B cell (primary cell): ENCODE results near the gene PTCD2. TPM values are rescaled to one million over a fixed set of nuclear protein-coding genes. Genes with fewer than 3 reads are reported as not detected.

ENCODE experiments used
- ATAC-seq: fragments of 200-7000 bp; cut with Tn5 transposase; one replicate; pipeline ENCODE4 v1.10.0; 2021; ENCODE audit warnings: low read depth, mild to moderate bottlenecking, moderate number of reproducible peaks, moderate library complexity
- CTCF ChIA-PET: fragments of 350-600 bp; sonication (Branson Sonifier 250); formaldehyde crosslinking; loops from one replicate; lab custom pipeline; 2021; ENCODE audit warnings: antibody characterized with exemption, inconsistent platforms; lab: Charles Lee
- POLR2A ChIA-PET: fragments of 350-600 bp; sonication (Branson Sonifier 250); formaldehyde crosslinking; loops from one replicate; lab custom pipeline; 2021; ENCODE audit warnings: antibody characterized with exemption; lab: Charles Lee
- DNase-seq: peaks from one replicate; pipeline ENCODE4 v3.0.0; 2013
- H2AFZ ChIP-seq: 2 replicates; pipeline ENCODE4 v1.6.1; 2012; ENCODE audit warnings: mild to moderate bottlenecking, low read depth, low read length; ENCODE audit not compliant: insufficient read depth, poor library complexity, severe bottlenecking
- H3K27ac ChIP-seq, 2 donors: 1 replicate in 1 of 2; 2 replicates in 1 of 2; pipeline ENCODE4 v1.5.1; 2012 to 2013; ENCODE audit warnings: low read length in 2 of 2, mild to moderate bottlenecking in 2 of 2, moderate library complexity in 1 of 2
- H3K27me3 ChIP-seq, 4 experiments: fragments of 200-600 bp in 1 of 4; sonication (generic) in 1 of 4; replicated peaks in 1 of 4; 1 replicate in 2 of 4; 2 replicates in 2 of 4; pipeline versions ENCODE4 v1.6.1 to v1.7.0; 2013 to 2016; ENCODE audit warnings: low read length in 3 of 4, mild to moderate bottlenecking in 2 of 4, mixed read lengths in 1 of 4, moderate library complexity in 1 of 4; ENCODE audit not compliant: insufficient read depth in 4 of 4, control insufficient read depth in 3 of 4; ENCODE audit errors: control extremely low read depth in 1 of 4
- H3K36me3 ChIP-seq, 2 experiments: replicated peaks in 1 of 2; 1 replicate in 1 of 2; 2 replicates in 1 of 2; pipeline versions ENCODE4 v1.6.1 to v1.7.1; 2013; ENCODE audit warnings: low read length in 1 of 2; ENCODE audit not compliant: insufficient read depth in 2 of 2, control insufficient read depth in 1 of 2; ENCODE audit errors: control extremely low read depth in 1 of 2, extremely low read depth in 1 of 2
- H3K4me1 ChIP-seq, 2 donors: fragments of 200-600 bp in 1 of 2; sonication (generic) in 1 of 2; 1 replicate in 1 of 2; 2 replicates in 1 of 2; pipeline versions ENCODE4 v1.5.1 to v1.6.1; 2013 to 2017; ENCODE audit warnings: low read length in 2 of 2; ENCODE audit not compliant: control insufficient read depth in 2 of 2, insufficient read depth in 2 of 2
- H3K4me2 ChIP-seq: replicated peaks from 2 replicates; pipeline ENCODE3; 2012; ENCODE audit warnings: mild to moderate bottlenecking, low read depth, low read length; ENCODE audit not compliant: poor library complexity, severe bottlenecking
- H3K4me3 ChIP-seq, 5 experiments: fragments of 200-600 bp in 1 of 5; sonication (generic) in 1 of 5; 1 replicate in 3 of 5; 2 replicates in 2 of 5; pipeline versions ENCODE4 v1.5.1 to v1.7.0; 2011 to 2016; ENCODE audit warnings: low read length in 4 of 5, mild to moderate bottlenecking in 4 of 5, low read depth in 2 of 5, control low read depth in 1 of 5, moderate library complexity in 1 of 5; ENCODE audit not compliant: insufficient read depth in 1 of 5; ENCODE audit errors: control extremely low read depth in 1 of 5, extremely low read depth in 1 of 5
- H3K79me2 ChIP-seq: fragments of 200-600 bp; sonication (generic); one replicate; pipeline ENCODE4 v1.6.0; 2016; ENCODE audit warnings: low read length; ENCODE audit not compliant: control insufficient read depth, insufficient read depth
- H3K9ac ChIP-seq: fragments of 200-600 bp; sonication (generic); 2 replicates; pipeline ENCODE4 v1.6.1; 2017; ENCODE audit warnings: mild to moderate bottlenecking, low read length, moderate library complexity
- H3K9me3 ChIP-seq, 3 donors: one replicate each; pipeline versions ENCODE4 v1.6.1 to v1.7.1; 2013; ENCODE audit warnings: low read length in 2 of 3; ENCODE audit not compliant: control insufficient read depth in 2 of 3, insufficient read depth in 1 of 3; ENCODE audit errors: control extremely low read depth in 1 of 3
- H4K20me1 ChIP-seq: 2 replicates; pipeline ENCODE4 v1.6.0; 2012; ENCODE audit warnings: mild to moderate bottlenecking, low read length; ENCODE audit not compliant: insufficient read depth, control insufficient read depth, poor library complexity, severe bottlenecking
- H3K27ac Mint-ChIP-seq: one replicate; pipeline ENCODE4 v1.8.0; 2021; ENCODE audit warnings: mixed read lengths
- H3K27me3 Mint-ChIP-seq: one replicate; pipeline ENCODE4 v1.8.0; 2021; ENCODE audit warnings: mixed read lengths
- H3K4me1 Mint-ChIP-seq: one replicate; pipeline ENCODE4 v1.8.0; 2021; ENCODE audit warnings: mixed read lengths
- H3K4me3 Mint-ChIP-seq: one replicate; pipeline ENCODE4 v1.8.0; 2021; ENCODE audit warnings: mixed read lengths
- H3K9me3 Mint-ChIP-seq: one replicate; pipeline ENCODE4 v1.8.0; 2022; ENCODE audit warnings: mixed read lengths; ENCODE audit not compliant: insufficient read depth
- EZH2 ChIP-seq: IDR thresholded peaks from 2 replicates; pipeline ENCODE4 v1.6.1; 2012; ENCODE audit warnings: borderline replicate concordance, low read depth, mild to moderate bottlenecking, moderate library complexity, low read length; ENCODE audit not compliant: insufficient read depth, poor library complexity, severe bottlenecking
- WGBS: methylation state at CpG from one replicate; pipeline ENCODE4 v1.1.5; 2013; ENCODE audit warnings: missing lambda C conversion rate; ENCODE audit not compliant: insufficient coverage; 5-methylcytosine and 5-hydroxymethylcytosine counted together
- intact Hi-C: fragments of 100-400 bp; cut with micrococcal nuclease; formaldehyde crosslinking; loops from one replicate; pipeline ENCODE4 v1.10.0; 2022
- polyA plus RNA-seq: library from polyadenylated mRNA; depleted of rRNA; stranded (reverse); fragments of >200 nt; gene quantifications from 2 replicates; pipeline ENCODE4 v1.2.3, GENCODE V29; 2012
- total RNA-seq, 2 donors: library from RNA; stranded (reverse); fragments of 120-200 nt in 1 of 2; gene quantifications; 1 replicate in 1 of 2; 2 replicates in 1 of 2; pipeline versions ENCODE4 v1.2.3 to v1.2.4, GENCODE V29; 2013 to 2022
- TF ChIP-seq, protein P1 (sequence below): fragments of 200-600 bp; IDR thresholded peaks from one replicate; pipeline ENCODE4 v1.8.0; 2022; ENCODE audit warnings: antibody characterized with exemption, mild to moderate bottlenecking

Gene PTCD2
- total and polyA plus RNA-seq, 2 donors (not counting 1 experiment from before 2014, with no cell fraction given), result 3.7 to 10.5 TPM

DNA sequence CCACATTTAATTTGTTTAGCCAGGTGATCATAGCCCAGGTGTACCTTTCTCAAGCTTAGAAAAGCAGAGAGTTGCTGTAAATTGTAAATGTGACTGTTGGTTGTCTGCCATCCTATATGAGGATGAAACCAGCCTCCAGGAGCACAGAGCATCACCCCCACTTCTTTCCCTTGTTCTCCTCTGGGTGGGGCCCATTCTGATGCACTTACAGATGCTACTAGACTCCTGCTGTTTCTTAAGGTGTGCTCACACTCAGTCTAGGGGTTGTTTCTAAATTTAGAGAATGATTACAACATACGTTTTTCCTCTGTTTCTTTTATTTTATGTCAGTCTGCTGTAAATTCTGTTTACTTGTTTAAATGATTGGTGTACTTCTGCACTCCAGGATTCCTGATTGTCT, 10.5 kb downstream of the PTCD2 start:
- Histone ChIP-seq H4K20me1 (no peaks in the 10 kb centered on the region), H3K27me3 (no peaks in the 10 kb centered on the region), H3K36me3 (peaks cover 0 to 24% of the 10 kb centered on the region in 2 experiments), H3K9ac (no peak overlapping the region), H3K79me2 (no peaks in the 10 kb centered on the region), H2AFZ (no peak overlapping the region), H3K4me1 (no peaks in the 10 kb centered on the region), H3K4me2 (no peak overlapping the region), H3K4me3 (no peak overlapping the region), H3K9me3 (no peaks in the 10 kb centered on the region), H3K27ac (no peak overlapping the region)
- no CpG with 5 or more reads among the region's 1 CpG for WGBS
- H3K4me1 Mint-ChIP-seq, result no peaks in the 10 kb centered on the region
- CTCF ChIA-PET, result no interaction called here
- intact Hi-C loops, result no loop called here
- DNase-seq (no peak), ATAC-seq (no peak)
- no peaks in the 10 kb centered on the region for H3K27me3 Mint-ChIP-seq
- H3K4me3 Mint-ChIP-seq, result no peak overlapping the region
- H3K27ac Mint-ChIP-seq, result no peak overlapping the region
- no peak for TF ChIP-seq EZH2
- TF ChIP-seq, protein P1, sequence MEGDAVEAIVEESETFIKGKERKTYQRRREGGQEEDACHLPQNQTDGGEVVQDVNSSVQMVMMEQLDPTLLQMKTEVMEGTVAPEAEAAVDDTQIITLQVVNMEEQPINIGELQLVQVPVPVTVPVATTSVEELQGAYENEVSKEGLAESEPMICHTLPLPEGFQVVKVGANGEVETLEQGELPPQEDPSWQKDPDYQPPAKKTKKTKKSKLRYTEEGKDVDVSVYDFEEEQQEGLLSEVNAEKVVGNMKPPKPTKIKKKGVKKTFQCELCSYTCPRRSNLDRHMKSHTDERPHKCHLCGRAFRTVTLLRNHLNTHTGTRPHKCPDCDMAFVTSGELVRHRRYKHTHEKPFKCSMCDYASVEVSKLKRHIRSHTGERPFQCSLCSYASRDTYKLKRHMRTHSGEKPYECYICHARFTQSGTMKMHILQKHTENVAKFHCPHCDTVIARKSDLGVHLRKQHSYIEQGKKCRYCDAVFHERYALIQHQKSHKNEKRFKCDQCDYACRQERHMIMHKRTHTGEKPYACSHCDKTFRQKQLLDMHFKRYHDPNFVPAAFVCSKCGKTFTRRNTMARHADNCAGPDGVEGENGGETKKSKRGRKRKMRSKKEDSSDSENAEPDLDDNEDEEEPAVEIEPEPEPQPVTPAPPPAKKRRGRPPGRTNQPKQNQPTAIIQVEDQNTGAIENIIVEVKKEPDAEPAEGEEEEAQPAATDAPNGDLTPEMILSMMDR, result no peak
- POLR2A ChIA-PET, result no interaction called here
- H3K9me3 Mint-ChIP-seq, result no peaks in the 10 kb centered on the region

DNA sequence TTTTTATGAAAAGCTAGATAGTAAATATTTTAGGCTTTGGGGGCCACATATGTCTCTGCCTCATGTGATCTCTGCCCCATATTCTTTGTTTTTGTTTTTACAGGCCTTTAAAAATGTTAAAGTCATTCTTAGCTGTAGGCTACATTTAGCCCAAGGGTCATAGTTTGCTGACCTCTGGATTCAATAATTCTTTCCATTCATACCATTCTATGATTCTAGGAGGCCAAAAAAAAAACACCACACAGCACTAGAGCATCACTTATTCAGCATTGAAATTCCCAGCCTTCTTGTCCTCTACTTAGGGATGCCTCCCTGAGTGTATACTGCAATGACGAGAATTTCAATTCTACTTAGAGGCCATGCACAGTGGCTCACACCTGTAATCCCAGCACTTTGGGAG, 17.0 kb downstream of the PTCD2 start:
- WGBS, result 100% methylated on average over 1 of the region's 1 CpG
- H3K4me2 ChIP-seq, result no peak overlapping the region
- POLR2A ChIA-PET, result no interaction called here
- ATAC-seq, result no peak
- Mint-ChIP-seq H3K27ac (no peak overlapping the region), H3K9me3 (no peaks in the 10 kb centered on the region), H3K4me1 (no peaks in the 10 kb centered on the region), H3K27me3 (no peaks in the 10 kb centered on the region), H3K4me3 (no peak overlapping the region)
- no peaks in the 10 kb centered on the region for H4K20me1 ChIP-seq
- H3K27ac ChIP-seq, result no peak overlapping the region
- H3K79me2 ChIP-seq, result no peaks in the 10 kb centered on the region
- TF ChIP-seq EZH2, result no peak
- TF ChIP-seq, protein P1, result no peak
- no peak for DNase-seq
- no peak overlapping the region for H3K9ac ChIP-seq
- H3K27me3 ChIP-seq, result no peaks in the 10 kb centered on the region
- H2AFZ ChIP-seq, result no peak overlapping the region
- no peaks in the 10 kb centered on the region for H3K9me3 ChIP-seq
- CTCF ChIA-PET, result no interaction called here
- H3K36me3 ChIP-seq, result peaks cover 2 to 25% of the 10 kb centered on the region in 2 experiments
- no peak overlapping the region for H3K4me3 ChIP-seq
- H3K4me1 ChIP-seq, result no peaks in the 10 kb centered on the region
- intact Hi-C loops, result no loop called here
